HAP-1 (cell line): ENCODE results near the gene CCDC68.

Experiments
- DNase-seq, 2 experiments: peaks; one replicate each; pipeline ENCODE4 v3.0.0-alpha.2; 2016 to 2020; ENCODE audit warnings: low spot score in 2 of 2
- H3K27me3 ChIP-seq: fragments of 250-450 bp; sonication (Bioruptor Pico); 2 replicates; pipeline ENCODE4 v1.5.1; 2020; ENCODE audit warnings: low read depth, mild to moderate bottlenecking, moderate library complexity
- H3K36me3 ChIP-seq: fragments of 250-450 bp; sonication (Bioruptor Pico); replicated peaks from 2 replicates; pipeline ENCODE4 v1.5.1; 2020; ENCODE audit warnings: mild to moderate bottlenecking
- H3K4me1 ChIP-seq: fragments of 250-450 bp; sonication (Bioruptor Pico); 2 replicates; pipeline ENCODE4 v1.5.1; 2020; ENCODE audit warnings: mild to moderate bottlenecking
- H3K4me3 ChIP-seq: fragments of 250-450 bp; sonication (Bioruptor Pico); 2 replicates; pipeline ENCODE4 v1.5.1; 2020; ENCODE audit warnings: mild to moderate bottlenecking, moderate library complexity
- H3K9me3 ChIP-seq: fragments of 250-450 bp; sonication (Bioruptor Pico); 2 replicates; pipeline ENCODE4 v1.5.1; 2020; ENCODE audit warnings: mild to moderate bottlenecking, moderate library complexity
- in situ Hi-C: fragments of 300-500 bp; cut with MboI; formaldehyde crosslinking; loops from 3 replicates; pipeline ENCODE4 v1.14.3; 2020; ENCODE audit warnings: low sequenced_read_pairs, inconsistent platforms, mixed read lengths

CCDC68 gene

GRCh38 chr18:54926593-54927325, 32.5 kb downstream of the CCDC68 start:
- no peaks in the 10 kb centered on the region for H3K9me3 ChIP-seq
- H3K4me1 ChIP-seq = no peaks in the 10 kb centered on the region
- in situ Hi-C loops = no loop called here
- no peaks in the 10 kb centered on the region for H3K36me3 ChIP-seq
- H3K4me3 ChIP-seq = no peak overlapping the region
- H3K27me3 ChIP-seq = no peaks in the 10 kb centered on the region
- no peak for DNase-seq

- Histone ChIP-seq H3K4me1 (no peaks in the 10 kb centered on the region), H3K4me3 (no peak overlapping the region), H3K36me3 (no peaks in the 10 kb centered on the region), H3K27me3 (no peaks in the 10 kb centered on the region), H3K9me3 (no peaks in the 10 kb centered on the region)
- in situ Hi-C loops = no loop called here
- DNase-seq = no peak
Observed at GRCh38 chr18:54924948-54925347, 34.3 kb downstream of the CCDC68 start.

- no peak for DNase-seq
- Histone ChIP-seq H3K9me3 (no peaks in the 10 kb centered on the region), H3K36me3 (no peaks in the 10 kb centered on the region), H3K27me3 (no peaks in the 10 kb centered on the region), H3K4me3 (no peak overlapping the region), H3K4me1 (no peaks in the 10 kb centered on the region)
- in situ Hi-C loops = no loop called here
Observed at GRCh38 chr18:54923339-54923956, 35.8 kb downstream of the CCDC68 start.

GRCh38 chr18:54919412-54919811, 39.8 kb downstream of the CCDC68 start:
- Histone ChIP-seq H3K9me3 (no peaks in the 10 kb centered on the region), H3K4me1 (no peaks in the 10 kb centered on the region), H3K36me3 (no peaks in the 10 kb centered on the region), H3K27me3 (no peaks in the 10 kb centered on the region), H3K4me3 (no peak overlapping the region)
- in situ Hi-C loops = no loop called here
- DNase-seq = no peak

- Histone ChIP-seq H3K36me3 (no peaks in the 10 kb centered on the region), H3K4me3 (no peak overlapping the region), H3K27me3 (no peaks in the 10 kb centered on the region), H3K4me1 (no peaks in the 10 kb centered on the region), H3K9me3 (no peaks in the 10 kb centered on the region)
- DNase-seq = no peak
- in situ Hi-C loops = no loop called here
Observed at GRCh38 chr18:54918060-54918459, 41.2 kb downstream of the CCDC68 start.

GRCh38 chr18:54916507-54916906, 42.8 kb downstream of the CCDC68 start:
- H3K4me1 ChIP-seq = no peaks in the 10 kb centered on the region
- in situ Hi-C loops = no loop called here
- no peaks in the 10 kb centered on the region for H3K27me3 ChIP-seq
- H3K4me3 ChIP-seq = no peak overlapping the region
- no peaks in the 10 kb centered on the region for H3K36me3 ChIP-seq
- no peak for DNase-seq
- no peaks in the 10 kb centered on the region for H3K9me3 ChIP-seq

GRCh38 chr18:54914816-54915215, 44.4 kb downstream of the CCDC68 start:
- Histone ChIP-seq H3K4me1 (no peaks in the 10 kb centered on the region), H3K4me3 (no peak overlapping the region), H3K36me3 (no peaks in the 10 kb centered on the region), H3K27me3 (no peaks in the 10 kb centered on the region), H3K9me3 (no peaks in the 10 kb centered on the region)
- in situ Hi-C loops = no loop called here
- no peak for DNase-seq

- DNase-seq = no peak
- no peaks in the 10 kb centered on the region for H3K9me3 ChIP-seq
- H3K4me1 ChIP-seq = no peaks in the 10 kb centered on the region
- in situ Hi-C loops = no loop called here
- no peaks in the 10 kb centered on the region for H3K27me3 ChIP-seq
- no peak overlapping the region for H3K4me3 ChIP-seq
- no peaks in the 10 kb centered on the region for H3K36me3 ChIP-seq
Observed at GRCh38 chr18:54911551-54911950, 47.7 kb downstream of the CCDC68 start.

- Histone ChIP-seq H3K4me3 (no peak overlapping the region), H3K36me3 (no peaks in the 10 kb centered on the region), H3K4me1 (no peaks in the 10 kb centered on the region), H3K9me3 (no peaks in the 10 kb centered on the region), H3K27me3 (no peaks in the 10 kb centered on the region)
- in situ Hi-C loops = no loop called here
- DNase-seq = no peak
Observed at GRCh38 chr18:54910161-54910919, 48.9 kb downstream of the CCDC68 start.

GRCh38 chr18:54909538-54909937, 49.7 kb downstream of the CCDC68 start:
- in situ Hi-C loops = no loop called here
- Histone ChIP-seq H3K4me3 (no peak overlapping the region), H3K9me3 (no peaks in the 10 kb centered on the region), H3K4me1 (no peaks in the 10 kb centered on the region), H3K36me3 (no peaks in the 10 kb centered on the region), H3K27me3 (no peaks in the 10 kb centered on the region)
- no peak for DNase-seq

- Histone ChIP-seq H3K36me3 (no peaks in the 10 kb centered on the region), H3K4me1 (no peaks in the 10 kb centered on the region), H3K27me3 (no peaks in the 10 kb centered on the region), H3K4me3 (no peak overlapping the region), H3K9me3 (no peaks in the 10 kb centered on the region)
- DNase-seq = no peak
- in situ Hi-C loops = no loop called here
Observed at GRCh38 chr18:54906331-54907185, 52.7 kb downstream of the CCDC68 start.

- Histone ChIP-seq H3K27me3 (no peaks in the 10 kb centered on the region), H3K4me3 (no peak overlapping the region), H3K36me3 (no peaks in the 10 kb centered on the region), H3K9me3 (no peaks in the 10 kb centered on the region), H3K4me1 (no peaks in the 10 kb centered on the region)
- in situ Hi-C loops = no loop called here
- no peak for DNase-seq
Observed at GRCh38 chr18:54905629-54906028, 53.6 kb downstream of the CCDC68 start.

GRCh38 chr18:54904581-54904980, 54.7 kb downstream of the CCDC68 start:
- in situ Hi-C loops = no loop called here
- Histone ChIP-seq H3K27me3 (no peaks in the 10 kb centered on the region), H3K4me1 (no peaks in the 10 kb centered on the region), H3K4me3 (no peak overlapping the region), H3K36me3 (no peaks in the 10 kb centered on the region), H3K9me3 (no peaks in the 10 kb centered on the region)
- DNase-seq = no peak
